ENCODE results near the gene PTPRN2. TPM values are rescaled to one million over a fixed set of nuclear protein-coding genes. Genes with fewer than 3 reads are reported as not detected.
"Not testable (repeated sequence)": the region's sequence is repeated elsewhere in the genome, so short reads cannot be mapped to it uniquely, and the experiment has no call there.

Gene PTPRN2
- total RNA-seq, 4 donors from 2014 or later, result 2.0 to 9.5 (median 2.6) TPM

DNA sequence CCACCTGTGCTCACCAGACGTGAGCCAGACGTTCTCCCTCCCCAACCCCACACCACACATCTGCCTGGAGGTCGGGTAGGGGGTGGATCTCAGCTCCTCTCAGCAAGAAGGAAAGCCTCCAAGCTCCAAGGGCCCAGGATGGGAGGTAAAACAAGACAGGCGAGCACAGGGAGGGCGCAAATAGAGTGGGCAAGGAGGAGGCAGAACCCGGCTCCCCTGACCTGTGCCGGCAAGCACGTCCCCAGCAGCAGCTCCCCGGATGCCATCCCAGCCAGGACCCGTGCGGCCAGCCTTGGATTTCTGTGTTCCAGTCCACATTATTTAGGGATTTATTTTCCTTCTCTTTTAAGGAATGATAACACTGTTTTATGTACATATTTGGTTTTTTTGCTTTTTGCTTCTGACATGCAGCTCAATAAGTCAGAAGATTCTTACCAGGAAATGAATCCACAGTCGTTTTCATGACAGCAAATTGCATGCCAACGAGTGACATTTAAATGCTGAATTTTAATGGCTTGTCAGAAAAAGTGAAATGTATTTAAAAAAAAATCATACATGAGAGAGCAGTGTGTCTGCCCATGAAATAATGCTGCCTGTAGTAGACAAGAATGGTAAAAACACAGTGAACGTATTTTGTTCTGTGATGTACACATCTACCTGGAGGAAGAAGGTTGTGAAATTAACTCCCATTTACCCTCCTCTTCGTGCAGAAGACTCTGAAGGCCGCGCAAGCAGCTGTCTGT is 276.5 kb downstream of the PTPRN2 start:
- ATAC-seq (ENCODE audit: low FRiP score), result no peak
- TF ChIP-seq, protein P1, sequence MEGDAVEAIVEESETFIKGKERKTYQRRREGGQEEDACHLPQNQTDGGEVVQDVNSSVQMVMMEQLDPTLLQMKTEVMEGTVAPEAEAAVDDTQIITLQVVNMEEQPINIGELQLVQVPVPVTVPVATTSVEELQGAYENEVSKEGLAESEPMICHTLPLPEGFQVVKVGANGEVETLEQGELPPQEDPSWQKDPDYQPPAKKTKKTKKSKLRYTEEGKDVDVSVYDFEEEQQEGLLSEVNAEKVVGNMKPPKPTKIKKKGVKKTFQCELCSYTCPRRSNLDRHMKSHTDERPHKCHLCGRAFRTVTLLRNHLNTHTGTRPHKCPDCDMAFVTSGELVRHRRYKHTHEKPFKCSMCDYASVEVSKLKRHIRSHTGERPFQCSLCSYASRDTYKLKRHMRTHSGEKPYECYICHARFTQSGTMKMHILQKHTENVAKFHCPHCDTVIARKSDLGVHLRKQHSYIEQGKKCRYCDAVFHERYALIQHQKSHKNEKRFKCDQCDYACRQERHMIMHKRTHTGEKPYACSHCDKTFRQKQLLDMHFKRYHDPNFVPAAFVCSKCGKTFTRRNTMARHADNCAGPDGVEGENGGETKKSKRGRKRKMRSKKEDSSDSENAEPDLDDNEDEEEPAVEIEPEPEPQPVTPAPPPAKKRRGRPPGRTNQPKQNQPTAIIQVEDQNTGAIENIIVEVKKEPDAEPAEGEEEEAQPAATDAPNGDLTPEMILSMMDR (IDR thresholded peaks at IDR 0.05), result no peak
- DNase-seq (ENCODE audit: low spot score), result no peak

DNA sequence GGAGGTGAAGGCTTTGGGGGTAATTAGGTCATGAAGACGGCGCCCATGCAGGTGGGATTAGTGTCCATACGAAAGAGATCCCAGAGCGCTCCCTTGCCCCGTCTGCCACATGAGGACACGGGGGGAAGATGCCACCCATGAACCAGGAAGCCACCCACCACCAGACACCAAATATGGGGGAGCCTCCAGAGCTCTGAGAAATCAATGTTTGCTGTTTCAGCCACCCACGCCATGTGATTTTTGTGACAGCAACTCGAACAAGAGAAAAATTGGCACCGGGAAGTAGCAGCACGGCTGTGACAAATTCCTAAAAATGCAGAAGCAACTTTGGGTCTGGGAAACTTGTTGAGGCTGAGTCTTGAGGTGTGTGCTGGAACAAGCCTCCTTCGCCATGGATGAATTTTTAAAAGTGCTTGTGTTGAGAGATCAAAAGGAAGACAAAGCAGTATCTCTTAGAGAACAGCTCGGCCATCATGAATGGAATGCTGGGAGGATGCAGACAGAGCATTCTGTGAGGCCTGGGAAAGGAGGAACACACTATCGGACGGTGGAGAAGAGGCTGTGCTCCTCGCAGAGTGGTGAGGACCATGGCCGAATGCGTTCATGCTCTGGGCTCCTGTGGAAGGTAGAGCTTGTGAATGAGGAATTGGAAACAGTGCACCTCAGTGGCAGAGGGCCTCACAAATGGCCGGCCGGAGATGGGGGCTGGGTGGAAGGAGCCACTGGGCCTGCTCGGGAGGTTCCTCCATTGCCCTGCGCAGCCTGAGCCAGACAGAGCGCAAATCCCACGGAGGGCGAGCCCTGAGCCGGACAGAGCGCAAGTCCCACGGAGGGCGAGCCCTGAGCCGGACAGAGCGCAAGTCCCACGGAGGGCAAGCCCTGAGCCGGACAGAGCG is 277.5 kb downstream of the PTPRN2 start:
- ATAC-seq (ENCODE audit: low FRiP score) (no peak), DNase-seq (ENCODE audit: low spot score) (no peak)
- TF ChIP-seq, protein P1 (IDR thresholded peaks at IDR 0.05), result no peak

DNA sequence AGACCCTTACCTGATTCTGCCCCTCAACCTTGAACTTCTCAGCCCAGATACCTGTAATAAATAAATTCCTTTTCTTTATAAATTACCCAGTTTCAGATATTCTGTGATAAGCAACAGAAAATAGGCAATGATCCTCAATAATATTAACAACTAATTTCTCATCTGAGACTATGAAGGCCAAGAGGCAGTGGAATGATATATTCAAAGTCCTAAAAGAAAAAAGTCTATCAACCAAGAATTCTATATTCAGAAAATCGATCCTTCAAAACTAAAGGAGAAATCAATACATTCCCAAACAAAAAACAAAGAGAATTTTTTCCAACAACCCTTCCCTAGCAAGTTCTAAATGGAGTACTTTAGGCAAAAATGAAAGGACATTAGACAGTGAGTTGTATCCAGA is 279.6 kb downstream of the PTPRN2 start:
- ATAC-seq (ENCODE audit: low FRiP score) (no peak), DNase-seq (ENCODE audit: low spot score) (no peak)
- TF ChIP-seq, protein P1 (IDR thresholded peaks at IDR 0.05), result no peak

DNA sequence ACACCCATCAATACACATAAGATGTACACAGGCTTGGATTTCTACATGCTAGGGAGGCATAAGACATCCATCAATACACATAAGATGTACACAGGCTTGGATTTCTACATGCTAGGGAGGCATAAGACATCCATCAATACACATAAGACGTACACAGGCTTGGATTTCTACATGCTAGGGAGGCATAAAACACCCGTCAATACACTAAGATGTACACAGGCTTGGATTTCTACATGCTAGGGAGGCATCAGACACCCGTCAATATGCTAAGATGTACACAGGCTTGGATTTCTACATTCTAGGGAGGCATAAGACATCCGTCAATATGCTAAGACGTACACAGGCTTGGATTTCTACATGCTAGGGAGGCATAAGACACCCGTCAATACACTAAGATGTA is 283.6 kb downstream of the PTPRN2 start:
- not testable (repeated sequence) for DNase-seq (ENCODE audit: low spot score); ATAC-seq (ENCODE audit: low FRiP score)

DNA sequence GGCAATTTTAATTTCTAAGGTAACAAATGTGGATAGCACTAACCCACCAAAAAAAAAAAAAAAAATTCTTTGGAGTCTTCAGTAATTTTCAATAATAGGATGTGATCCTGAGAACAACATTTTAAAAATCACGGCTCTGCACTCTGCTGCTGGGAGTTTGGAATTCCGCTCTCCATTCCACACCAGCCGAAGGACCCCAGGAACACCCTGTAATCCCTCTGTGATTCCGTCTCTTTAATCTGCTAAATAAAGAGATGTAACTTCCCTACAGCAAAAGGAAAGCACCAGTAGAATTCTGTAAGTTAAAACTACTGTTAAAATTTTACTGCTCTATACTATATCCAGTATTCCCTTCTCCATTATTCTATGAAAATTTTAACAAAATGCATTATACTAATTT is 284.5 kb downstream of the PTPRN2 start:
- TF ChIP-seq, protein P1 (IDR thresholded peaks at IDR 0.05), result no peak
- DNase-seq (ENCODE audit: low spot score), result no peak

DNA sequence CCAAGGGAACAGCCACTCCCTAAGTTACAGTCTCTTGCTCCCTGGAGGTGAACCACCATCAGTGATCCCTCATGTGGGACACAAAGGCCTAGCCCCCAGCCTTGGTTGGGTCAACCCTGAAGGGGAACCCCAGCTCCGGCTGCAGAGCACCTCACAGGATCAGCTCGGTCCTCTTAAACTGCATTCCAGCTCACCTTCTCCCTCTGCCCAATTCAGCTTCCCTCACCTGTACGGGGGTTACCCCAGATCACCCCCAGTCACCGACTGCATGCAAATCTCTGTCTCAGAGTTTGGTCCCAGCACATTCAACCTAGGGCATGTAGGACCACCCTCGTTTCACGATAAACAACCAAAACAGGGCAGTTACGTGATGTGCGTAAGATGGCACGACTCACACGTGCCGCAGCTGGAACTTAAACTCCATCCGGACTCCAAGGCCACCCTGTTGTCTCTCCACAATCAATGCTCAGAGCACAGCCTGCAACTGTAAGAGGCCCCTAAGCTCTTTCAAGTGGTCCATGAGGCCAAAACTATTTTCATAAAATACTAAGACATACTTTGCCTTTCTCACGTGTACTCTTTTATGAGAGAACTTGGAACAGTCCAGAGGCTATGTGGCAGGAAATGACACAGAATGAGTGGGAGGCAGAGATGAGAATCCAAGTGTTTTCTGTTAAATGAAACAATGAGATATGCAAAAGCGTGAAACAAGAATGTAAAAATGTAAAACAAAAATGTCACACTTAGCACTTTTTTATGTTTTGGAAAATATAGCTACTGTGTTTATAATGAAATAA is 285.2 kb downstream of the PTPRN2 start:
- TF ChIP-seq, protein P1 (IDR thresholded peaks at IDR 0.05), result no peak
- DNase-seq (ENCODE audit: low spot score) (no peak), ATAC-seq (ENCODE audit: low FRiP score) (no peak)

More for the DNA sequence above, 284.5 kb downstream of the PTPRN2 start:
- ATAC-seq (ENCODE audit: low FRiP score), result no peak

DNA sequence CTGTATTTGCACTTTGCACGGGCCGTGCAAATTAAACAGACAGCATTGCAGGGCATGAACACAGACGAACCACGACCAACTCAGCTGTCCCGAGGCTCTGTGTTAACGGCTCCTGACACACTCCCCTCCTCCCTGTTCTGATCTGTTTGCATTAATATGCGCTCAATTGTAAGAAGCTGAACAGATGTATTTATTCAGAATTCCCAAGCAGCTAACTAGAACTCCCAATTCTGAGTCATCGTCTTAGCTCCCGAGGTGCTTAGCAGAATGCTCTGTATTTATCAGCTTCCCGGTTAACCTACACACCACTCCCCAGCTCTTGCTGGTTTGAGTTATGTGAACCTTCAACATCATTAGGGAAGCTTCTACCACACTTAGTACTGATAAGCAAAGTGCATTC is 286.4 kb downstream of the PTPRN2 start:
- TF ChIP-seq, protein P1 (IDR thresholded peaks at IDR 0.05), result no peak
- ATAC-seq (ENCODE audit: low FRiP score) (no peak), DNase-seq (ENCODE audit: low spot score) (no peak)

Measured in omental fat pad (tissue), 4 donors.